Measurements from ENCODE around the gene CDH19.

DNA sequence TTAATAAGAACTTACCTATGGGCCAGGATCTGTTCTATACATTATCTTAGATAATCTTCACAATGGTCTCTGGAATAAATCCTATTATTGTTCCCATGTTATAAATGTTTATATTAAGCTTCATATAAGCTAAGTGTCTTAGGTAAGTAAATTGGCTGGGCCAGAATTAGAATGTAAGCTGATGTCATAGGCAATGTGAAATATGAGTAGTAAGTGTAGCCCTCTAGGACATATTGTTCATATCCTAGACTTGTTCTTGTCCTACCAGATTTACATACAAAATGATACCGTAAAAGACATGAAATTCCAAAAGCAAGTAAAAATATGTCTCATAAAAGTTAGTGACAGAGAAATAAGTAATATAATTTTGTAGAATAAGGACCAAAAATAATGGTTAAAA is 89.9 kb downstream of the CDH19 start:
- TF ChIP-seq, protein P1, sequence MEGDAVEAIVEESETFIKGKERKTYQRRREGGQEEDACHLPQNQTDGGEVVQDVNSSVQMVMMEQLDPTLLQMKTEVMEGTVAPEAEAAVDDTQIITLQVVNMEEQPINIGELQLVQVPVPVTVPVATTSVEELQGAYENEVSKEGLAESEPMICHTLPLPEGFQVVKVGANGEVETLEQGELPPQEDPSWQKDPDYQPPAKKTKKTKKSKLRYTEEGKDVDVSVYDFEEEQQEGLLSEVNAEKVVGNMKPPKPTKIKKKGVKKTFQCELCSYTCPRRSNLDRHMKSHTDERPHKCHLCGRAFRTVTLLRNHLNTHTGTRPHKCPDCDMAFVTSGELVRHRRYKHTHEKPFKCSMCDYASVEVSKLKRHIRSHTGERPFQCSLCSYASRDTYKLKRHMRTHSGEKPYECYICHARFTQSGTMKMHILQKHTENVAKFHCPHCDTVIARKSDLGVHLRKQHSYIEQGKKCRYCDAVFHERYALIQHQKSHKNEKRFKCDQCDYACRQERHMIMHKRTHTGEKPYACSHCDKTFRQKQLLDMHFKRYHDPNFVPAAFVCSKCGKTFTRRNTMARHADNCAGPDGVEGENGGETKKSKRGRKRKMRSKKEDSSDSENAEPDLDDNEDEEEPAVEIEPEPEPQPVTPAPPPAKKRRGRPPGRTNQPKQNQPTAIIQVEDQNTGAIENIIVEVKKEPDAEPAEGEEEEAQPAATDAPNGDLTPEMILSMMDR (IDR thresholded peaks at IDR 0.05), result no peak
- no peak for TF ChIP-seq POLR2AphosphoS5 (IDR thresholded peaks at IDR 0.05)
